Psoas muscle (tissue), 8 donors: ENCODE measurements around the gene DMAC1. TPM values are rescaled to one million over a fixed set of nuclear protein-coding genes. Genes with fewer than 3 reads are reported as not detected.

Source experiments
- ATAC-seq, 4 donors: fragments of 200-7000 bp; cut with Tn5 transposase; one replicate each; pipeline ENCODE4 v1.9.1; 2020; ENCODE audit warnings: moderate library complexity in 3 of 4, mild to moderate bottlenecking in 2 of 4
- DNase-seq, 2 donors: peaks; one replicate each; pipeline ENCODE4 v3.0.0-alpha.2; 2020
- H3K27ac ChIP-seq: fragments of 200-600 bp; one replicate; pipeline ENCODE4 v1.8.0; 2022
- H3K27me3 ChIP-seq, 3 donors: fragments of 200-600 bp in 1 of 3; one replicate each; pipeline versions ENCODE4 v1.6.1 to v1.8.0; 2013 to 2022; ENCODE audit warnings: low read length in 2 of 3, mild to moderate bottlenecking in 2 of 3, moderate library complexity in 1 of 3; ENCODE audit not compliant: insufficient read depth in 3 of 3
- H3K36me3 ChIP-seq, 2 donors: fragments of 200-600 bp in 1 of 2; one replicate each; pipeline versions ENCODE4 v1.6.1 to v1.8.0; 2013 to 2022; ENCODE audit warnings: low read depth in 1 of 2, mild to moderate bottlenecking in 1 of 2, moderate library complexity in 1 of 2; ENCODE audit not compliant: insufficient read depth in 1 of 2
- H3K4me1 ChIP-seq: fragments of 200-600 bp; one replicate; pipeline ENCODE4 v1.8.0; 2022
- H3K4me3 ChIP-seq: fragments of 200-600 bp; one replicate; pipeline ENCODE4 v1.8.0; 2022; ENCODE audit warnings: mild to moderate bottlenecking
- H3K9me3 ChIP-seq: fragments of 200-600 bp; one replicate; pipeline ENCODE4 v1.8.0; 2022
- WGBS, 3 donors: extraction: QIAGEN DNeasy Blood & Tissue Kit; methylation state at CpG; one replicate each; pipeline versions ENCODE4 v1.1.6 to v1.1.7; 2013; 5-methylcytosine and 5-hydroxymethylcytosine counted together
- intact Hi-C, 2 donors: fragments of 100-400 bp; cut with DNase I; formaldehyde crosslinking; loops; one replicate each; pipeline versions ENCODE4 v1.11.0 to v1.14.2; 2022
- long read RNA-seq, 2 donors: library from polyadenylated mRNA; unstranded; transcript quantifications; one replicate each; pipeline ENCODE4 v2.0.0, GENCODE V29; 2021
- polyA plus RNA-seq, 3 donors: library from polyadenylated mRNA; stranded (reverse); fragments of 200-250 nt; gene quantifications; one replicate each; pipeline ENCODE4 v1.2.3, GENCODE V29; 2013
- total RNA-seq, 4 donors: library from RNA; stranded (reverse); fragmentation: NEBNext Ultra II Directional in 2 of 4; extraction: Animal tissue kit (Norgen Biotek cat#: 25700) in 2 of 4; gene quantifications; one replicate each; pipeline versions ENCODE4 v1.2.1 to v1.2.4, GENCODE V29; 2021 to 2023
- TF ChIP-seq, protein P1 (sequence below): fragments of 200-600 bp; IDR thresholded peaks from one replicate; pipeline ENCODE4 v1.8.0; 2022; ENCODE audit warnings: antibody characterized with exemption
- donor health status: healthy with polysubstance abuse.
- donor health status: DM: no; HTN: no; CAD: no; lungs with moderate emphysema.
- donor health status: Bipolar disorder and iron deficiency.
- donor health status: healthy.
- donor health status: DM: yes; HTN: yes; CAD: no.
- donor health status: DM: no; HTN: no; CAD: no.
- donor health status: DM: no; HTN: no; CAD: no.
- donor health status: DM: yes; HTN: yes; CAD: no.

The DMAC1 gene
- total RNA-seq (100 to 1,000 TPM in 3 of 4 donors, 10 to 100 TPM in 1; 86.5 to 125 (median 109) TPM), polyA plus RNA-seq (10 to 100 TPM; 17.9 to 30.9 (median 20.0) TPM)
- long read RNA-seq, donor 1, transcript DMAC1-201 (2 exons, 2,755 nt), result major isoform, 64 of 79 reads
- long read RNA-seq, donor 1, partial matches to known transcripts, result 0 of 79 reads
- long read RNA-seq, donor 1, other reads (novel, unspliced or antisense), result 15 of 79 reads
- long read RNA-seq, donor 2, transcript DMAC1-201 (2 exons, 2,755 nt), result major isoform, 65 of 77 reads
- long read RNA-seq, donor 2, partial matches to known transcripts, result 0 of 77 reads
- long read RNA-seq, donor 2, other reads (novel, unspliced or antisense), result 12 of 77 reads

DNA sequence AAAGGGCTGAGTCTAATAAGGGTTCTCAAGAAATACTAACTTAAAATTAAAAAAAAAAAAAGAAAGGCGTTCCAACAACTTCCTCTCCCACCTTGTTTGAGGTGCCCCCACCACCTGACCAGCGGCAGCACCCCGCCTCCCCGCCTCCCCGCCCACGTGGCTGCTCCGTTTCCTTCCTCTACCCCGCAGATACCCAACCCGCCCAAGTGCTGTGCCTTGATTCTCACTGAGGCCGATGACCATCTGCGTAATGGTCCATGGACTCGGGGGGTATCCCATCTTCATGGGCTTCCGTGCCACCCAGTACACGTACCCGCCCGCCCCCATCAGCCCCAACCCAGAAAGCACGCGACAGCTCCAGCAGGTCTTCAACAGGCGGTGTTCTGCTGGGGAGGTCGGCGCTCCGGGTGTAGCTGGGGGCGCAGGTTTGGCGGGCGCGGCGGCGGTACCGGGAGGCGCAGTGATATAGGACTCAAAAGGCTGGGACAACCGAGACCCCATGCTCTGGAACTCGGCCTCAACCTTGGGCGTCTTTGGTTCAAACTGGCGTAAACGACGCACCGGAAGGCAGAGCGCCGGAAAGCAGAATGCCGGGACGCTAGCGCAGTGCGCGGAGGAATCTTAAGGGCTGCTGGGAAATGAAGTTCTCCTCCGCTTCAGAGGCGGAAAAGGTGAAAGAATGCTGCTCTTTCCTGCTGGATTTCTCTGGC lies at the start of gene DMAC1:
DMAC1 (minus strand) TSS at position 545 of the 710 bp plus-strand sequence; CDS start at position 501, 44 bp downstream.
- TF ChIP-seq, protein P1, sequence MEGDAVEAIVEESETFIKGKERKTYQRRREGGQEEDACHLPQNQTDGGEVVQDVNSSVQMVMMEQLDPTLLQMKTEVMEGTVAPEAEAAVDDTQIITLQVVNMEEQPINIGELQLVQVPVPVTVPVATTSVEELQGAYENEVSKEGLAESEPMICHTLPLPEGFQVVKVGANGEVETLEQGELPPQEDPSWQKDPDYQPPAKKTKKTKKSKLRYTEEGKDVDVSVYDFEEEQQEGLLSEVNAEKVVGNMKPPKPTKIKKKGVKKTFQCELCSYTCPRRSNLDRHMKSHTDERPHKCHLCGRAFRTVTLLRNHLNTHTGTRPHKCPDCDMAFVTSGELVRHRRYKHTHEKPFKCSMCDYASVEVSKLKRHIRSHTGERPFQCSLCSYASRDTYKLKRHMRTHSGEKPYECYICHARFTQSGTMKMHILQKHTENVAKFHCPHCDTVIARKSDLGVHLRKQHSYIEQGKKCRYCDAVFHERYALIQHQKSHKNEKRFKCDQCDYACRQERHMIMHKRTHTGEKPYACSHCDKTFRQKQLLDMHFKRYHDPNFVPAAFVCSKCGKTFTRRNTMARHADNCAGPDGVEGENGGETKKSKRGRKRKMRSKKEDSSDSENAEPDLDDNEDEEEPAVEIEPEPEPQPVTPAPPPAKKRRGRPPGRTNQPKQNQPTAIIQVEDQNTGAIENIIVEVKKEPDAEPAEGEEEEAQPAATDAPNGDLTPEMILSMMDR, result no peak
- Histone ChIP-seq H3K4me1 (peaks cover 13% of the 10 kb centered on the region), H3K27ac (peak within 1 kb of the TSS; percentile 94), H3K9me3 (no peaks in the 10 kb centered on the region), H3K27me3 (no peaks in the 10 kb centered on the region), H3K36me3 (peaks cover 0 to 40% of the 10 kb centered on the region in 2 donors), H3K4me3 (peak within 1 kb of the TSS; percentile 92)
- peak; percentile 74 to 88 for DNase-seq
- peak; percentile 96 to 99 (median 98) for ATAC-seq
- 0 to 1% (median 0%) methylated on average over 45 to 46 of the region's 46 CpGs for WGBS, 3 donors
- intact Hi-C loops, result no loop called here

GRCh38 chr9:7849362-7849761 lies 49.8 kb upstream of the DMAC1 start:
- 82 to 84% (median 84%) methylated on average over 1 of the region's 1 CpG for WGBS, 3 donors

DNA sequence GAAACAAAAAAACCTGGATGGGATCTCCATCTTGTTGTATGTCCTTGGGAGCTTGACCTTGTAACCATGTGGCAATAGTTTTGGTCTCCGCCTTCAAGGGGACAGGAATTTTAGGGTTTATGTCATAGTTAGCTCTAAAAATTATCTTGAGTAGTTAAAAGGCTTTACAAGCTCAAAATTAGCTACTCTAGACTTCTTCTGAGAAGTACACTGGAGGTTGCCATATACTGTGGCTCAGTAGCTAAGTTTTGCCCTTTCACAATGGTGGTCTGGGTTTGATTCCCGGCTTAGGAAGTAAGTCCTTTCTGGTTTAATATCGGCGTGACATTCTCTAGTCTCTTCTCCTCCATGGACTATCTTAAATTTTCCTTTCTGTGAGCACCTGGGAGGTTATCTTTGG lies 48.9 kb upstream of the DMAC1 start:
- Histone ChIP-seq H3K4me3 (no peak overlapping the region), H3K4me1 (no peaks in the 10 kb centered on the region), H3K36me3 (no peaks in the 10 kb centered on the region), H3K27ac (no peak overlapping the region), H3K27me3 (no peaks in the 10 kb centered on the region), H3K9me3 (no peaks in the 10 kb centered on the region)
- TF ChIP-seq, protein P1, result no peak
- intact Hi-C loops, result no loop called here
- no peak for DNase-seq
- WGBS, 3 donors, result 92 to 98% (median 94%) methylated on average over 4 of the region's 4 CpGs
- no peak for ATAC-seq

More at GRCh38 chr9:7849362-7849761, 49.8 kb upstream of the DMAC1 start:
- DNase-seq, result no peak
- Histone ChIP-seq H3K4me1 (no peaks in the 10 kb centered on the region), H3K27ac (no peak overlapping the region), H3K9me3 (no peaks in the 10 kb centered on the region), H3K4me3 (no peak overlapping the region), H3K27me3 (no peaks in the 10 kb centered on the region), H3K36me3 (no peaks in the 10 kb centered on the region)
- intact Hi-C loops, result no loop called here
- no peak for ATAC-seq
- TF ChIP-seq, protein P1, result no peak

DNA sequence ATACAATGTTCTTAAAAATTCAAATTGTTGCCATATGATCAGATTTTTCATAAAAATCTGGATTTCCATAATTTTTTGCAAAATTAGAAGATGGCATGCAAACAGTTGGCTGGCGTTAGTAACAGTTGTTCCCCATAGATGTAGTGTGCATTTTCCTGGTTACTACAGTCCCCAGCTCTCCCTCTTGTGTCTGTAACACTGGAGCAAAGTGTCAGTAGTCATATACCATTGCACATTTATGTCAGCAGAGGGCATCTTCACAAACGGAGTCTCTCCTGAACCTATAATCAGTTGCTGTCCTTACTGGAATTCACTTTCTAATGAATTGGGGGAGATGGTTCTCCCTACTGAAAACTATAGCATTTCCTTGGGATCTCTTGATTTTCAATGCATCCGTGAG lies 44.7 kb upstream of the DMAC1 start:
- TF ChIP-seq, protein P1, result no peak
- Histone ChIP-seq H3K4me1 (no peaks in the 10 kb centered on the region), H3K4me3 (no peak overlapping the region), H3K27me3 (no peaks in the 10 kb centered on the region), H3K9me3 (no peaks in the 10 kb centered on the region), H3K27ac (no peak overlapping the region), H3K36me3 (no peaks in the 10 kb centered on the region)
- no peak for DNase-seq
- 49 to 56% (median 50%) methylated on average over 3 of the region's 3 CpGs for WGBS, 3 donors
- ATAC-seq, result no peak
- intact Hi-C loops, result no loop called here
